ENCODE data around the gene GSE1. TPM values are rescaled to one million over a fixed set of nuclear protein-coding genes. Genes with fewer than 3 reads are reported as not detected.

Gene GSE1
- polyA plus RNA-seq, 3 donors = 62.2 to 81.9 (median 73.5) TPM

GRCh38 chr16:85612191-85612800 is 826 bp upstream of the GSE1 start:
- DNase-seq (ENCODE audit: extremely low read depth in 1 of 11, low read depth in 9 of 11, low spot score in 4 of 11) = no peak

GRCh38 chr16:85613604-85614337 is 649 bp downstream of the GSE1 start:
- no peak for DNase-seq (ENCODE audit: extremely low read depth in 1 of 11, low read depth in 9 of 11, low spot score in 4 of 11)

GRCh38 chr16:85614338-85615013 is 1.4 kb downstream of the GSE1 start:
- DNase-seq (ENCODE audit: extremely low read depth in 1 of 11, low read depth in 9 of 11, low spot score in 4 of 11) = no peak

GRCh38 chr16:85615014-85615851 is 2.1 kb downstream of the GSE1 start:
- DNase-seq (ENCODE audit: extremely low read depth in 1 of 11, low read depth in 9 of 11, low spot score in 4 of 11) = no peak

GRCh38 chr16:85615852-85616606 is 2.9 kb downstream of the GSE1 start:
- DNase-seq (ENCODE audit: extremely low read depth in 1 of 11, low read depth in 9 of 11, low spot score in 4 of 11) = no peak

GRCh38 chr16:85616607-85617321 is 3.6 kb downstream of the GSE1 start:
- DNase-seq (ENCODE audit: extremely low read depth in 1 of 11, low read depth in 9 of 11, low spot score in 4 of 11) = no peak

GRCh38 chr16:85617948-85618347 is 4.8 kb downstream of the GSE1 start:
- no peak for DNase-seq (ENCODE audit: extremely low read depth in 1 of 11, low read depth in 9 of 11, low spot score in 4 of 11)

GRCh38 chr16:85618521-85618920 is 5.4 kb downstream of the GSE1 start:
- DNase-seq (ENCODE audit: extremely low read depth in 1 of 11, low read depth in 9 of 11, low spot score in 4 of 11) = no peak

GRCh38 chr16:85619101-85619891 is 6.2 kb downstream of the GSE1 start:
- no peak for DNase-seq (ENCODE audit: extremely low read depth in 1 of 11, low read depth in 9 of 11, low spot score in 4 of 11)

GRCh38 chr16:85620374-85620773 is 7.3 kb downstream of the GSE1 start:
- DNase-seq (ENCODE audit: extremely low read depth in 1 of 11, low read depth in 9 of 11, low spot score in 4 of 11) = no peak

- no peak for DNase-seq (ENCODE audit: extremely low read depth in 1 of 11, low read depth in 9 of 11, low spot score in 4 of 11)
Observed at GRCh38 chr16:85621698-85622428, 8.7 kb downstream of the GSE1 start.

- no peak for DNase-seq (ENCODE audit: extremely low read depth in 1 of 11, low read depth in 9 of 11, low spot score in 4 of 11)
Observed at GRCh38 chr16:85622683-85623082, 9.6 kb downstream of the GSE1 start.

GRCh38 chr16:85623250-85623649 is 10.1 kb downstream of the GSE1 start:
- no peak for DNase-seq (ENCODE audit: extremely low read depth in 1 of 11, low read depth in 9 of 11, low spot score in 4 of 11)

GRCh38 chr16:85623997-85624601 is 11.0 kb downstream of the GSE1 start:
- no peak for DNase-seq (ENCODE audit: extremely low read depth in 1 of 11, low read depth in 9 of 11, low spot score in 4 of 11)

- DNase-seq (ENCODE audit: extremely low read depth in 1 of 11, low read depth in 9 of 11, low spot score in 4 of 11) = no peak
Observed at GRCh38 chr16:85624646-85625045, 11.5 kb downstream of the GSE1 start.

GRCh38 chr16:85625053-85625452 is 11.9 kb downstream of the GSE1 start:
- no peak for DNase-seq (ENCODE audit: extremely low read depth in 1 of 11, low read depth in 9 of 11, low spot score in 4 of 11)
